Measurements from ENCODE around the gene MAGI2.

DNA sequence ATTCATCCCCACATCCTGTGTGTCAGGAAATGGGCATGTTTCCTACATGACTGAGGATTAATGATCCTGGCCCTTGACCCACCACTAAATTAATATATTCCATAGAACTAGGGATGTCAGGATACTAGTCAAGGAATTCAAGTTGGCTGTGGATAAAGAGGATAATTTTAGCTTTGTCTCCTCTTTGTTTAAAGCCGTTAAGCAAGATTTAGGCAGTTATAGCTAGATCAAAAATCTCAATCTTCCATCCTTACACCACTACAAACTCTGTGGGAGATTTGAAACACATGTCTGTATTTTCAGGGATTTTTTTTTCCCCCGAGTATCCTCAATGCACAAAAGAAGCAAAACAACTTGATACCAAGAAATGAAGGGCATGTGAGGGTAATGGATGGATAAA is 417.1 kb downstream of the MAGI2 start:
- TF ChIP-seq, protein P1, sequence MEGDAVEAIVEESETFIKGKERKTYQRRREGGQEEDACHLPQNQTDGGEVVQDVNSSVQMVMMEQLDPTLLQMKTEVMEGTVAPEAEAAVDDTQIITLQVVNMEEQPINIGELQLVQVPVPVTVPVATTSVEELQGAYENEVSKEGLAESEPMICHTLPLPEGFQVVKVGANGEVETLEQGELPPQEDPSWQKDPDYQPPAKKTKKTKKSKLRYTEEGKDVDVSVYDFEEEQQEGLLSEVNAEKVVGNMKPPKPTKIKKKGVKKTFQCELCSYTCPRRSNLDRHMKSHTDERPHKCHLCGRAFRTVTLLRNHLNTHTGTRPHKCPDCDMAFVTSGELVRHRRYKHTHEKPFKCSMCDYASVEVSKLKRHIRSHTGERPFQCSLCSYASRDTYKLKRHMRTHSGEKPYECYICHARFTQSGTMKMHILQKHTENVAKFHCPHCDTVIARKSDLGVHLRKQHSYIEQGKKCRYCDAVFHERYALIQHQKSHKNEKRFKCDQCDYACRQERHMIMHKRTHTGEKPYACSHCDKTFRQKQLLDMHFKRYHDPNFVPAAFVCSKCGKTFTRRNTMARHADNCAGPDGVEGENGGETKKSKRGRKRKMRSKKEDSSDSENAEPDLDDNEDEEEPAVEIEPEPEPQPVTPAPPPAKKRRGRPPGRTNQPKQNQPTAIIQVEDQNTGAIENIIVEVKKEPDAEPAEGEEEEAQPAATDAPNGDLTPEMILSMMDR (conservative IDR thresholded peaks at IDR 0.05 in 1 of 2, IDR thresholded peaks at IDR 0.05 in 1 of 2; ENCODE audit: extremely low read depth in 1 of 2, insufficient read depth in 1 of 2, low read depth in 1 of 2, low read length in 2 of 2) = no peak
- TF ChIP-seq EZH2 (IDR thresholded peaks at IDR 0.05; ENCODE audit: borderline replicate concordance, low read length) = no peak
